ENCODE data around the gene DZANK1.
"Not testable (repeated sequence)": the region's sequence is repeated elsewhere in the genome, so short reads cannot be mapped to it uniquely, and the experiment has no call there.

DZANK1 gene

DNA sequence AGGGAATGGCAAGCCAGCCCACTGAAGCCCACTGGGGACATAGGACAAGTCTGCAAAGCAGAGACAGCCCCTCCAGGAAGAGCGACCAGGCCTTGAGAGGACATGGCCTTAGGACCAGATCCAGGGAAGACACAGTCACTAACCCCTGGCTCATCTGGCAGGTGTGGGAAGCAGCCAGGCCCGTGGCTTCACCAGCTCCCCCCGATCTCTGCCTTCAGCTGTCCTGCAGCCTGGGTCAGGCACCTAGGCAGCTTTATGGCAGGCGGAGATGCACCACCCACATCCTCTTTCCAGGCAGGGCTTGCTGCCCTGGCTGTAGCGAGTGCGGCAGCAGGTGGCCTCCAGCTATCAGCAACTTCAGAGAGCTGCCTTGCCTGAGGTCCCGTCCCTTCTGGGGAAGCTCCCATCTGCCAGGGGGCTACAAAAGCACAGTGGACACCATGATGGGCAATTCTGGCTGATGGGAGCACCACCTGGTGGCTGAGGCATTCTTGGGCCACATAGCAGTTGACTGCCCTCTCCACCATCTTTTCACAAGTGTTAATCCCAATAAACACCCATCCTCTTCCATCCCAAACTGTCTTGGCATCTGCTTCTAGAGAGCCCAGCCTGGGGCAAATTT, 85.8 kb downstream of the DZANK1 start:
- ChIA-PET POLR2A (no interaction called here), CTCF (no interaction called here)
- no peak for DNase-seq (ENCODE audit: low read depth, low spot score)
- TF ChIP-seq, protein P1, sequence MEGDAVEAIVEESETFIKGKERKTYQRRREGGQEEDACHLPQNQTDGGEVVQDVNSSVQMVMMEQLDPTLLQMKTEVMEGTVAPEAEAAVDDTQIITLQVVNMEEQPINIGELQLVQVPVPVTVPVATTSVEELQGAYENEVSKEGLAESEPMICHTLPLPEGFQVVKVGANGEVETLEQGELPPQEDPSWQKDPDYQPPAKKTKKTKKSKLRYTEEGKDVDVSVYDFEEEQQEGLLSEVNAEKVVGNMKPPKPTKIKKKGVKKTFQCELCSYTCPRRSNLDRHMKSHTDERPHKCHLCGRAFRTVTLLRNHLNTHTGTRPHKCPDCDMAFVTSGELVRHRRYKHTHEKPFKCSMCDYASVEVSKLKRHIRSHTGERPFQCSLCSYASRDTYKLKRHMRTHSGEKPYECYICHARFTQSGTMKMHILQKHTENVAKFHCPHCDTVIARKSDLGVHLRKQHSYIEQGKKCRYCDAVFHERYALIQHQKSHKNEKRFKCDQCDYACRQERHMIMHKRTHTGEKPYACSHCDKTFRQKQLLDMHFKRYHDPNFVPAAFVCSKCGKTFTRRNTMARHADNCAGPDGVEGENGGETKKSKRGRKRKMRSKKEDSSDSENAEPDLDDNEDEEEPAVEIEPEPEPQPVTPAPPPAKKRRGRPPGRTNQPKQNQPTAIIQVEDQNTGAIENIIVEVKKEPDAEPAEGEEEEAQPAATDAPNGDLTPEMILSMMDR (IDR thresholded peaks at IDR 0.05; ENCODE audit: insufficient read depth, low read length, missing control alignments): no peak
- no peak overlapping the region for H3K4me3 ChIP-seq (ENCODE audit: low read depth, low read length)

DNA sequence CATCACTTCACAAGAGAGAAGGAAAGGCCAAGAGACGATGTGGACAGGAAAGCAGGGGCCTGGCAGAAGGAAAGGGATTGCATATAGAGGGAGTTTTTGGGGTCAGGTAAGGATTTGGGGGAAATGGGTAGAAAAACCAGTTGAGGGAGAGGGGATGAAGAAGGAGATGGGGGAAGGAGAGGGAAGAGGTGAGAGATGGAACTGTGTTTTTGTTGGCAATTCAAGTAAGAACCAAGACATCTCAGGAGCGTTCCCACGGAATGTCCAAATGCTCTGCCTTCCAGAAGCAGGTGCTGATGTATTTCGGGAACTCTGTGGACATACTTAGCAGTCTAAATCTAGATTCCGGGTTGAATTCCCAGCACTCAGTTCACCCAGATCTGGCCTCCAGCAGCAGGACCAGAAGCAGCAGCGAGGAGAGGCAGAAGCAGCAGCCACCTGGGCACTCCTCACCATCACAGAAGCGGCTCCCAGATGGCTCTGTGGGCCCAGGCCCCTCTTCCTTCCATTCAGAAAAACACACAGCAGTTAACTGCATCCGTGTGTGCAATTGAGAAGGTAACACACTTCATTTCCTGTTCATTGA, 88.8 kb downstream of the DZANK1 start:
- no peak overlapping the region for H3K4me3 ChIP-seq (ENCODE audit: low read depth, low read length)
- no peak for DNase-seq (ENCODE audit: low read depth, low spot score)
- TF ChIP-seq, protein P1 (IDR thresholded peaks at IDR 0.05; ENCODE audit: insufficient read depth, low read length, missing control alignments): no peak
- ChIA-PET POLR2A (no interaction called here), CTCF (no interaction called here)

DNA sequence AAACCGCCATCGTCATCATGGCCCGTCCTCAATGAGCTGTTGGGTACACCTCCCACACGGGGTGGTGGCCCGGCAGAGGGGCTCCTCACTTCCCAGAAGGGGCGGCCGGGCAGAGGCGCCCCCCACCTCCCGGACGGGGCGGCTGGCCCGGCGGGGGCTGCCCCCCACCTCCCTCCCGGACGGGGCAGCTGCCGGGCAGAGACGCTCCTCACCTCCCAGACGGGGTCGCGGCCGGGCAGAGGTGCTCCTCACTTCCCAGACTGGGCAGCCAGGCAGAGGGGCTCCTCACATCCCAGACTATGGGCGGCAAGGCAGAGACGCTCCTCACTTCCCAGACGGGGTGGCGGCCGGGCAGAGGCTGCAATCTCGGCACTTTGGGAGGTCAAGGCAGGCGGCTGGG, 91.3 kb downstream of the DZANK1 start:
- H3K4me3 ChIP-seq (ENCODE audit: low read depth, low read length); CTCF ChIA-PET; POLR2A ChIA-PET; DNase-seq (ENCODE audit: low read depth, low spot score): not testable (repeated sequence)

DNA sequence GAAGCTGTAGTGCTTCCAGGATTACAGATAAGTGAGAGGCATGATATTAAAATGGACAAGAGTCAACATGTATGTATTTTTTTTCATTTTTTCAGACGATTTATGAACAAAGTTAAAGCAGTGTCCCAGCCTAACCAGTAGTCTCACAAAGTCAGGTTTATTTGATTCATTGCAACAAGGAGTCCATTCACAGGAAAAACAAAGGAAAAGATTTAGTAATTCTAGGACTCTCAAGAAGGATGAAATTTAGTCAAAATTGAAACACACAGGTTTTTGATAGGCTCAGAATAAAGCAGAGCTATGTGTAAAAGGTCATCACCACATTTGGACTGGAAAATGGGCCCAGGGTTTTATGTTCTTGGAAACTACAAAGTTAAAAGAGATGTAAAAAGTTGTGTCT, 94.5 kb downstream of the DZANK1 start:
- TF ChIP-seq, protein P1 (IDR thresholded peaks at IDR 0.05; ENCODE audit: insufficient read depth, low read length, missing control alignments): no peak
- ChIA-PET POLR2A (no interaction called here), CTCF (no interaction called here)
- no peak for DNase-seq (ENCODE audit: low read depth, low spot score)
- H3K4me3 ChIP-seq (ENCODE audit: low read depth, low read length): no peak overlapping the region

DNA sequence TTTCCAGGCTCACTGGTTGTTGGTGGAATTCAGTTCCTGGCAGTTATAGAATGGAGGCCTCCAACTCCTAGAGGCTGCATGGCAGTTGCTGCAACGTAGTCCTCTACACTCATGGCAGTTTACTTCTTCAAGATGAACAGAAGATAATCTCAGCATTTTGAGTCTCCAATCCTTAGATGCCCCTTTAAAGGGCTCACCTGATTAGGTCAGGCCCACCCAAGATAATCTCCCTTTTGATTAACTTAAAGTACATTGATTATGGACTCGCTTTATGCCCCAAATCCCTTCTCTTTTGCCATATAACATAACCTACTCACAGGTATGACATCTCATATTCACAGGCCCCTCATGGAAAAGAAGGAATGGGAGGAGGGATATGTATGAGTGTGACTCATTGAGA, 102.1 kb downstream of the DZANK1 start:
- TF ChIP-seq, protein P1 (IDR thresholded peaks at IDR 0.05; ENCODE audit: insufficient read depth, low read length, missing control alignments): no peak
- ChIA-PET POLR2A (no interaction called here), CTCF (no interaction called here)

DNA sequence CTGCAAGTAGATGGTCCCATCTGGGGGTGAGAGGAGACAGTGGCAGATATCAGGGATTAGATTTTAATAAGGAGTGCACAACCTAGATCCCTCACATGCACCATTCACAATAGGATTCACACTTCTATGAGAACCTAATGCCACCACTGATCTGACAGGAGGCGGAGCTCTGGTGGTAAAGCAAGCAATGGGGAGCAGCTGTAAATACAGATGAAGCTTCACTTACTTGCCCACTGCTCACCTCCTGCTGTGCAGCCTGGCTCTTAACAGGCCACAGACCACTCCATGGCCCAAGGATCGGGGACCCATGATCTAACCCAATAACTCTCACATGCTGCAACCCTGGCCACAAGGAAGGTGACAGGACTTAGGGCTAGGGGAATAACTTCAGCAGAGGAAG, 103.1 kb downstream of the DZANK1 start:
- ChIA-PET CTCF (no interaction called here), POLR2A (no interaction called here)
- no peak for DNase-seq (ENCODE audit: low read depth, low spot score)
- TF ChIP-seq, protein P1 (IDR thresholded peaks at IDR 0.05; ENCODE audit: insufficient read depth, low read length, missing control alignments): no peak
- no peak overlapping the region for H3K4me3 ChIP-seq (ENCODE audit: low read depth, low read length)

More for the DNA sequence above, 102.1 kb downstream of the DZANK1 start:
- no peak for DNase-seq (ENCODE audit: low read depth, low spot score)
- no peak overlapping the region for H3K4me3 ChIP-seq (ENCODE audit: low read depth, low read length)

DNA sequence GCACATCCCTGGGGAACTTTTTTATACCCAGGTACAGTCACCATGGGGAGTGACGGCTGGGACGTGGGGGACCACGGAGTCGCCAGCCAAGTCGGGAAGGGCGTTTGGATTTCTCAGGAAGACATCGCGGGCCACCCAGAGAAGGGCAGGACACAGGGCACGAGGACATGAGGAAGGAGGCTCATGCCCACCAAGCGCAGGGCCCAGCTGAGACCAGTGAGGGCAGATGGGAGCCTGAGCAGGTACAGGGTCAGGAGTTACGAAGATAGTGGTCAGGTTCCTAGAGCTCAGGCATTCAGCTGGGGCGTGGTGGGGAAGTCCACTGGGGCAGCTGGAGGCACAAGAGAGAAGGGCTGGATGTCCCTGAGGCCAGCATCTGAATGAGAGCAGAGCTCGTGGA, 103.9 kb downstream of the DZANK1 start:
- ChIA-PET POLR2A (no interaction called here), CTCF (no interaction called here)
- H3K4me3 ChIP-seq (ENCODE audit: low read depth, low read length): no peak overlapping the region
- TF ChIP-seq, protein P1 (IDR thresholded peaks at IDR 0.05; ENCODE audit: insufficient read depth, low read length, missing control alignments): no peak
- DNase-seq (ENCODE audit: low read depth, low spot score): no peak
